ENCODE data around the gene SLC2A4RG. TPM values are rescaled to one million over a fixed set of nuclear protein-coding genes. Genes with fewer than 3 reads are reported as not detected.
"Not testable (repeated sequence)": the region's sequence is repeated elsewhere in the genome, so short reads cannot be mapped to it uniquely, and the experiment has no call there.

The SLC2A4RG gene
- total and polyA plus RNA-seq, 2 experiments from 2014 or later = 21.3 to 63.9 TPM

DNA sequence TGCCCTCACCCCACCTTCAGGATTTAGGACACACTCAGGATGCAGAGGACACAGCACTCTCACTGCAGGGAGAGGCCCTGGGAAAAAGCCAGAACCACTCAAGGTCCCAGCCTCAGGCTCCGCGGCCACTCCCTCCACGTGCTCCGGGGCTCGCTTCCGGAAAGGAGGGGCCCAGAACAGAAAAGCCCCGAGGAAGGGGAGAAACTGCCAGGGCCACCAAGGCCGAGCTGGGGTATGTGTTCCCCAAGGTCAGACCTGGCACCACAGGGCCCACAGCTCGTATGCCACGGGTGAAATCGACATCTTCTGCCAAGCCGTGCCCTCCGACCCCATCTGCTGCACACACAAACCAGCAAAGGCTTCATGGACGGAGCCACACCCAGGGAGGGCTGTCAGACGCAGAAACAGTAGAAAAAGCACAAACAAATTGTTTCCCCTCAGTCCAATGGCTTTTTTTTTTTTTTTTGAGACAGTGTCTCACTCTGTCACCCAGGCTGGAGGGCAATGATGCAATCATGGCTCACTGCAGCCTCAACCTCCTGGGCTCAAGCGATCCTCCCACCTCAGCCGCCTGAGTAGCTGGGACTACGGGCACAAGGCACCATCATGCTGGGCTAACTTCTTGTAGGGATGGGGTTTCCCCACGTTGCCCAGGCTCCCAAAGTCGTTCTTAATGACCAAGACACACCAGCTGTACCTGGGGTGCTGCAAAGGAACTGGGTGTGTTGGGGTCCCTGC is 33.4 kb downstream of the SLC2A4RG start:
- H3K9ac ChIP-seq = no peak overlapping the region
- no peak overlapping the region for H2AFZ ChIP-seq
- peak; percentile 26 for DNase-seq
- no peaks in the 10 kb centered on the region for H3K79me2 ChIP-seq (ENCODE audit: insufficient read depth)
- no peaks in the 10 kb centered on the region for H3K36me3 ChIP-seq (ENCODE audit: low read depth)
- no peaks in the 10 kb centered on the region for H3K27me3 ChIP-seq (replicated peaks; ENCODE audit: insufficient read depth)
- H3K4me1 ChIP-seq (ENCODE audit: insufficient read depth) = no peaks in the 10 kb centered on the region
- TF ChIP-seq EZH2phosphoT487 (IDR thresholded peaks at IDR 0.05; ENCODE audit: insufficient read depth, low read depth) = no peak
- TF ChIP-seq EZH2 (IDR thresholded peaks at IDR 0.05; ENCODE audit: insufficient read depth, poor library complexity, severe bottlenecking) = no peak
- in situ Hi-C loops (cut with MboI) = no loop called here
- no peaks in the 10 kb centered on the region for H3K9me2 ChIP-seq (ENCODE audit: insufficient read depth)
- 47 to 54% methylated on average over 20 of the region's 20 CpGs for WGBS, 2 experiments (ENCODE audit: low coverage in 1 of 2, low lambda C conversion rate in 2 of 2, missing lambda C conversion rate in 2 of 2)
- H4K20me1 ChIP-seq (ENCODE audit: insufficient read depth) = no peaks in the 10 kb centered on the region
- H3K4me3 ChIP-seq = no peak overlapping the region
- no peaks in the 10 kb centered on the region for H3K9me3 ChIP-seq (ENCODE audit: low read depth)
- H3F3A ChIP-seq (ENCODE audit: insufficient read depth) = no peaks in the 10 kb centered on the region
- H3K27ac ChIP-seq = no peak overlapping the region
- H3K4me2 ChIP-seq (ENCODE audit: unreplicated experiment) = no peak overlapping the region

DNA sequence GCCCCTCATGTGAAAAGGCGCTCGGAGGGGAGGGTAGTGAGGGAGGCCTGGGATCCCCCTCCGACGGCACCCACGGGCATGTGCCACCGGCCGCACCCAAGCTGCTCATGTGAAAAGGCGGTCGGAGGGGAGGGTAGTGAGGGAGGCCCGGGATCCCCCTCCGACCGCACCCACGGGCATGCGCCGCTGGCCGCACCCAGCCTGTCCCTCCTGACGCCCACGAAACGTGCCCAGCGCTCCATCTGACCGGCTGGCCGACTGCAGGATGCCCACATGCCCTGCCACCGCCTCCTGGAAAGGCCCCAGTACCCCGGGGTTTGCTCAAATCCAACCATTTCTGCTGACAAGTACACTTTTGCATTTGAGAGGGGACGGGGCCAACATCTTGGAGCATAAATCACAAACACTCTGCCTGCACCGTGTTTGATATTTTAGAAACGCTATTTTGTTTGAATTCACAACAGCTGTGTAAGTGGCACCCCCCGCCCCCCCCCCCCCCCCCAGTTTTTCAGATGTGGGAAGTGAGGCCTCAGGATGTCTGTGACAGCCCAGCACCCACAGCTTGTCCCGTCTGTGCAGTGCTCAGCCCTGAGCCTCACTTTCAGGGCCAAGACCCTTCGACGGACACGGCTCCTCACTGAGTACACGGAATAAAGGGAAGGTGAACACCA is 34.1 kb downstream of the SLC2A4RG start:
- DNase-seq = no peak
- H3K9me3 ChIP-seq (ENCODE audit: low read depth) = no peaks in the 10 kb centered on the region
- H3K79me2 ChIP-seq (ENCODE audit: insufficient read depth) = no peaks in the 10 kb centered on the region
- H3K4me3 ChIP-seq = no peak overlapping the region
- no peaks in the 10 kb centered on the region for H3K27me3 ChIP-seq (replicated peaks; ENCODE audit: insufficient read depth)
- TF ChIP-seq EZH2 (IDR thresholded peaks at IDR 0.05; ENCODE audit: insufficient read depth, poor library complexity, severe bottlenecking) (no peak), EZH2phosphoT487 (IDR thresholded peaks at IDR 0.05; ENCODE audit: insufficient read depth, low read depth) (no peak)
- no peaks in the 10 kb centered on the region for H3K4me1 ChIP-seq (ENCODE audit: insufficient read depth)
- no peaks in the 10 kb centered on the region for H4K20me1 ChIP-seq (ENCODE audit: insufficient read depth)
- no peaks in the 10 kb centered on the region for H3K36me3 ChIP-seq (ENCODE audit: low read depth)
- no peak overlapping the region for H3K27ac ChIP-seq
- 86 to 88% methylated on average over 18 to 33 of the region's 33 CpGs for WGBS, 2 experiments (ENCODE audit: low coverage in 1 of 2, low lambda C conversion rate in 2 of 2, missing lambda C conversion rate in 2 of 2)
- H3K9ac ChIP-seq = no peak overlapping the region
- H3F3A ChIP-seq (ENCODE audit: insufficient read depth) = no peaks in the 10 kb centered on the region
- no peaks in the 10 kb centered on the region for H3K9me2 ChIP-seq (ENCODE audit: insufficient read depth)
- in situ Hi-C loops (cut with MboI) = no loop called here
- H2AFZ ChIP-seq = no peak overlapping the region
- H3K4me2 ChIP-seq (ENCODE audit: unreplicated experiment) = no peak overlapping the region

DNA sequence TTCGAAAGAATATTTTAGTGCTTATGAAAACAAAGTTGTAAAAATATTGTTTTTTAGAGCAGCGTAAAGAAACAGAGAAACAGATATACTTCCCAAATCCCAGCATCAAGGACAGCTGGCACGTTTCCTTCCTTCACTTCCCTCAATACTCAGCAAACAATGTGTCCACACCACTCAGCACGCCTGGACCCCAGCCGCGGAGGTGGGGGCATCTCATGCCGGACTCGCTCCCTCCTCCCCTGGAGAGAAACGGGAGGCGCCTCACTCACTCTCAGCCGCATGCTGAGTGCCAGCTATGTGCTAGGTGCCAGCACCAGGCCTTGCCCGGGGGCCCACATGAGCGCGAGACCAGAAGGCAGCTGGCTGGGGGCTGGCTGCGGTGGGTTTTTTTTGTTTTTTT is 34.7 kb downstream of the SLC2A4RG start:
- no peaks in the 10 kb centered on the region for H3F3A ChIP-seq (ENCODE audit: insufficient read depth)

DNA sequence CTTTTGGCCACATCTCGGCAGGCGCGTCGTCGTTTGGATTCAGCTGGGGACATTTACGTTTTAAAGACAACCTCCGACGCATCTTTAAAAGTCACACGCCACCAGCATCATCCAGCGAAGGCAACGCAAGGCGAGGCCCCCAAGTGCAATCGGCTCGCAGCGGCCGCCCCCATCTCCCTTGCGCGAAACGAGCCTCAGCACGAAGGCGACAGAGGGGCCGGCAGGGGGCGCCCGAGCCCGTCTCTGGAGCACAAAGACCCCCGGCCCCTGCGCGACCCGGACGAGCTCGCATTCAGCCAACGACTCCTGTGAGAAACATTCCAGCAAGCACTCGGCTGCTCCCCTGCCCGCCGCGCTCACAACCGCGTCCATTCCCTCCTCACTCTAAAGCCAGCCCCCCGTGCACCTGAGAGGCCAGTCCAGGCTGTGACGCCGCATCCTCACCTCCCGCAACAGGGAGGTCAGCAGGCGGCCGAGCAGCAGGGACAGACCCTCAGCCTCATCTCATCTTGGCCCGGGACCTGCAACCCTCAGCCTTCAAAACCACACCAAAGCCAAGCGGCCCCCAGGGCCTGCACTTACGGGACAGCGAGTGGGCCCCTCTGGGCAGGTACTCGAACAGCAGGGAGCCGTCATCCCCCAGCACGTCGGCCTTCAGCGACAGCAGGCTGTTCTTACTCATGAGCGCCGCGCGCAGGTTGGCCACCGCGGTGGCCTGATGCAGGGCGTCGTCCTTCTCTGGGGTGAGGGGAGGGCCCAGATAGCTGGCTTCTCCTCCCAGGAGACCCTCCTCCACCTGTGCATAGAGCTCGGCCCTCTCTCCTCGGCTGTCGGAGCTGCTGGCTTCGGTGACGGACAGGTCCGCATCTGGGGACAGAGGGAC is 35.8 kb downstream of the SLC2A4RG start:
- Histone ChIP-seq H3K4me2 (ENCODE audit: unreplicated experiment) (peak overlapping the region; percentile 38), H3K27ac (no peak overlapping the region), H4K20me1 (ENCODE audit: insufficient read depth) (no peaks in the 10 kb centered on the region), H3K9ac (peak overlapping the region; percentile 23; the same call in 1 of the 2 replicates), H3K4me1 (ENCODE audit: insufficient read depth) (no peaks in the 10 kb centered on the region), H3K9me2 (ENCODE audit: insufficient read depth) (no peaks in the 10 kb centered on the region), H3K79me2 (ENCODE audit: insufficient read depth) (no peaks in the 10 kb centered on the region), H3K36me3 (ENCODE audit: low read depth) (no peaks in the 10 kb centered on the region), H2AFZ (peak overlapping the region; percentile 69), H3F3A (ENCODE audit: insufficient read depth) (no peaks in the 10 kb centered on the region), H3K9me3 (ENCODE audit: low read depth) (no peaks in the 10 kb centered on the region), H3K4me3 (peak overlapping the region; percentile 59), H3K27me3 (replicated peaks; ENCODE audit: insufficient read depth) (no peaks in the 10 kb centered on the region)
- peak; percentile 62 for DNase-seq
- in situ Hi-C loops (cut with MboI) = no loop called here
- 28 to 30% methylated on average over 66 to 67 of the region's 67 CpGs for WGBS, 2 experiments (ENCODE audit: low coverage in 1 of 2, low lambda C conversion rate in 2 of 2, missing lambda C conversion rate in 2 of 2)
- TF ChIP-seq EZH2phosphoT487 (IDR thresholded peaks at IDR 0.05; ENCODE audit: insufficient read depth, low read depth) (no peak), EZH2 (IDR thresholded peaks at IDR 0.05; ENCODE audit: insufficient read depth, poor library complexity, severe bottlenecking) (no peak)

More for the DNA sequence above, 34.7 kb downstream of the SLC2A4RG start:
- Histone ChIP-seq H3K4me3 (no peak overlapping the region), H3K27ac (no peak overlapping the region), H3K4me1 (ENCODE audit: insufficient read depth) (no peaks in the 10 kb centered on the region), H3K4me2 (ENCODE audit: unreplicated experiment) (no peak overlapping the region), H4K20me1 (ENCODE audit: insufficient read depth) (no peaks in the 10 kb centered on the region), H3K27me3 (replicated peaks; ENCODE audit: insufficient read depth) (no peaks in the 10 kb centered on the region), H3K9ac (no peak overlapping the region), H2AFZ (no peak overlapping the region), H3K9me2 (ENCODE audit: insufficient read depth) (no peaks in the 10 kb centered on the region), H3K36me3 (ENCODE audit: low read depth) (no peaks in the 10 kb centered on the region), H3K9me3 (ENCODE audit: low read depth) (no peaks in the 10 kb centered on the region), H3K79me2 (ENCODE audit: insufficient read depth) (no peaks in the 10 kb centered on the region)
- 86% methylated on average over 14 to 15 of the region's 15 CpGs for WGBS, 2 experiments (ENCODE audit: low coverage in 1 of 2, low lambda C conversion rate in 2 of 2, missing lambda C conversion rate in 2 of 2)
- no peak for DNase-seq
- TF ChIP-seq EZH2phosphoT487 (IDR thresholded peaks at IDR 0.05; ENCODE audit: insufficient read depth, low read depth) (no peak), EZH2 (IDR thresholded peaks at IDR 0.05; ENCODE audit: insufficient read depth, poor library complexity, severe bottlenecking) (no peak)
- in situ Hi-C loops (cut with MboI) = no loop called here

DNA sequence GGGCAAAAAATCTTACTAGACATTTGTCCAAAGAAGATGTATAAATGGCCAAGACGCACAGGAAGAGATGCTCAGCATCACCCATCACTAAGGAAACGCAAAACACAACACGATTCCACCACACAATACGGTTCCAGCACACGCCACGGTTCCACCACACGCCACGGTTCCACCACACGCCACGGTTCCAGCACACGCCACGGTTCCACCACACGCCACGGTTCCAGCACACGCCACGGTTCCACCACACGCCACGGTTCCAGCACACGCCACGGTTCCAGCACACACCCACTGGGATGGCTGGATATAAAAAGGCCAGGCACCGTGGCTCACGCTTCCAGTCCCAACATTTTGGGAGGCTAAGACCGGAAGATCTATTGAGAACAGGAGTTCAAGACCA is 37.3 kb downstream of the SLC2A4RG start:
- in situ Hi-C loops (cut with MboI); H3K4me1 ChIP-seq (ENCODE audit: insufficient read depth); H3K9me2 ChIP-seq (ENCODE audit: insufficient read depth); H4K20me1 ChIP-seq (ENCODE audit: insufficient read depth); H3K36me3 ChIP-seq (ENCODE audit: low read depth); H3K9me3 ChIP-seq (ENCODE audit: low read depth); H3K27me3 ChIP-seq (replicated peaks; ENCODE audit: insufficient read depth); DNase-seq; H2AFZ ChIP-seq; H3K27ac ChIP-seq; H3F3A ChIP-seq (ENCODE audit: insufficient read depth); H3K4me3 ChIP-seq; H3K9ac ChIP-seq; H3K4me2 ChIP-seq (ENCODE audit: unreplicated experiment); H3K79me2 ChIP-seq (ENCODE audit: insufficient read depth): not testable (repeated sequence)
- 83 to 86% methylated on average over 17 to 23 of the region's 23 CpGs for WGBS, 2 experiments (ENCODE audit: low coverage in 1 of 2, low lambda C conversion rate in 2 of 2, missing lambda C conversion rate in 2 of 2)

Measured in GM23248 (cell line).